SK-N-SH treated with all-trans-retinoic acid at 6 μM for 48 hours (cell line): ENCODE measurements around the gene ADGRF3.
A peak's percentile ranks its signal among the peaks of the same experiment; 100 is the strongest.

Experiments used
- ATAC-seq: fragments of 200-7000 bp; cut with Tn5 transposase; 3 replicates; pipeline ENCODE4 v1.9.1; 2020; ENCODE audit warnings: mild to moderate bottlenecking, moderate library complexity
- ARNTL ChIP-seq: fragments of 450-650 bp; formaldehyde crosslinking; IDR thresholded peaks from 2 replicates; pipeline ENCODE4 v1.5.0; 2020; ENCODE audit warnings: low read depth, mild to moderate bottlenecking, moderate library complexity, borderline replicate concordance
- CREB5 ChIP-seq: fragments of 250-450 bp; sonication (Bioruptor Pico); IDR thresholded peaks from 2 replicates; pipeline ENCODE4 v1.5.1; 2020; ENCODE audit warnings: low read depth, mild to moderate bottlenecking, moderate library complexity
- CSDC2 ChIP-seq: fragments of 250-450 bp; sonication (Bioruptor Pico); IDR thresholded peaks from 2 replicates; pipeline ENCODE4 v1.5.0; 2020; ENCODE audit warnings: mild to moderate bottlenecking, moderate library complexity
- ESRRG ChIP-seq: fragments of 250-450 bp; sonication (Bioruptor Pico); IDR thresholded peaks from 2 replicates; pipeline ENCODE4 v1.6.1; 2021; ENCODE audit warnings: mild to moderate bottlenecking
- GLIS3 ChIP-seq: fragments of 250-450 bp; sonication (Bioruptor Pico); IDR thresholded peaks from 2 replicates; pipeline ENCODE4 v1.5.0; 2020; ENCODE audit warnings: mild to moderate bottlenecking, moderate library complexity
- ISL1 ChIP-seq: fragments of 250-450 bp; sonication (Bioruptor Pico); IDR thresholded peaks from 2 replicates; pipeline ENCODE4 v2.1.2; 2022; ENCODE audit warnings: mild to moderate bottlenecking, moderate library complexity
- PPARA ChIP-seq: fragments of 250-450 bp; sonication (Bioruptor Pico); IDR thresholded peaks from 2 replicates; pipeline ENCODE4 v1.5.0; 2020; ENCODE audit warnings: mild to moderate bottlenecking, borderline replicate concordance
- RARB ChIP-seq: fragments of 250-450 bp; sonication (Bioruptor Pico); IDR thresholded peaks from 2 replicates; pipeline ENCODE4 v1.8.0; 2021; ENCODE audit warnings: mild to moderate bottlenecking, moderate library complexity
- SNAI2 ChIP-seq: fragments of 250-450 bp; sonication (Bioruptor Pico); IDR thresholded peaks from 2 replicates; pipeline ENCODE4 v1.5.0; 2020; ENCODE audit warnings: mild to moderate bottlenecking, moderate library complexity
- TCF4 ChIP-seq: fragments of 250-450 bp; sonication (Bioruptor Pico); IDR thresholded peaks from 2 replicates; pipeline ENCODE4 v1.8.0; 2021; ENCODE audit warnings: mild to moderate bottlenecking, moderate library complexity, borderline replicate concordance
- TOX ChIP-seq: fragments of 250-450 bp; sonication (Bioruptor Pico); IDR thresholded peaks from 2 replicates; pipeline ENCODE4 v1.8.0; 2021; ENCODE audit warnings: mild to moderate bottlenecking, moderate library complexity, borderline replicate concordance
- TSHZ2 ChIP-seq: fragments of 250-450 bp; sonication (Bioruptor Pico); IDR thresholded peaks from 2 replicates; pipeline ENCODE4 v1.5.0; 2020; ENCODE audit warnings: mild to moderate bottlenecking, moderate library complexity
- ZC3H10 ChIP-seq: fragments of 250-450 bp; sonication (Bioruptor Pico); IDR thresholded peaks from 2 replicates; pipeline ENCODE4 v1.5.1; 2021; ENCODE audit warnings: mild to moderate bottlenecking, moderate library complexity
- ZFP3 ChIP-seq: fragments of 250-450 bp; sonication (Bioruptor Pico); IDR thresholded peaks from 2 replicates; pipeline ENCODE4 v1.5.0; 2020; ENCODE audit warnings: mild to moderate bottlenecking, moderate library complexity
- ZFP30 ChIP-seq: fragments of 450-650 bp; formaldehyde crosslinking; IDR thresholded peaks from 2 replicates; pipeline ENCODE4 v1.5.0; 2022; ENCODE audit warnings: mild to moderate bottlenecking, moderate library complexity
- ZNF565 ChIP-seq: fragments of 450-650 bp; formaldehyde crosslinking; conservative IDR thresholded peaks from 2 replicates; pipeline ENCODE4 v1.5.0; 2020; ENCODE audit warnings: low read depth, mild to moderate bottlenecking, moderate library complexity
- ZNF70 ChIP-seq: fragments of 450-650 bp; formaldehyde crosslinking; IDR thresholded peaks from 2 replicates; pipeline ENCODE4 v1.5.0; 2020; ENCODE audit warnings: mild to moderate bottlenecking, moderate library complexity
- ZNF8 ChIP-seq: fragments of 450-650 bp; formaldehyde crosslinking; IDR thresholded peaks from 2 replicates; pipeline ENCODE4 v1.5.0; 2020; ENCODE audit warnings: mild to moderate bottlenecking, moderate library complexity
- TF ChIP-seq, protein P1 (sequence below): fragments of 250-450 bp; sonication (Bioruptor Pico); IDR thresholded peaks from 2 replicates; pipeline ENCODE4 v1.8.0; 2020; ENCODE audit warnings: mild to moderate bottlenecking, moderate library complexity, borderline replicate concordance
- TF ChIP-seq, protein P2 (sequence below): fragments of 250-450 bp; sonication (Bioruptor Pico); IDR thresholded peaks from 2 replicates; pipeline ENCODE4 v1.8.0; 2021; ENCODE audit warnings: low read depth, mild to moderate bottlenecking, moderate library complexity, borderline replicate concordance

Gene ADGRF3

GRCh38 chr2:26345545-26346453 is 790 bp downstream of the ADGRF3 start, which contains the start of gene SELENOI:
SELENOI (plus strand) TSS chr2:26346143; CDS start chr2:26346233, 90 bp downstream.
- TF ChIP-seq CSDC2 (CRISPR knock-in tag): no peak
- peak; percentile 34; the same call in 1 of the 2 replicates for TF ChIP-seq SNAI2 (CRISPR knock-in tag)
- TF ChIP-seq, protein P1, sequence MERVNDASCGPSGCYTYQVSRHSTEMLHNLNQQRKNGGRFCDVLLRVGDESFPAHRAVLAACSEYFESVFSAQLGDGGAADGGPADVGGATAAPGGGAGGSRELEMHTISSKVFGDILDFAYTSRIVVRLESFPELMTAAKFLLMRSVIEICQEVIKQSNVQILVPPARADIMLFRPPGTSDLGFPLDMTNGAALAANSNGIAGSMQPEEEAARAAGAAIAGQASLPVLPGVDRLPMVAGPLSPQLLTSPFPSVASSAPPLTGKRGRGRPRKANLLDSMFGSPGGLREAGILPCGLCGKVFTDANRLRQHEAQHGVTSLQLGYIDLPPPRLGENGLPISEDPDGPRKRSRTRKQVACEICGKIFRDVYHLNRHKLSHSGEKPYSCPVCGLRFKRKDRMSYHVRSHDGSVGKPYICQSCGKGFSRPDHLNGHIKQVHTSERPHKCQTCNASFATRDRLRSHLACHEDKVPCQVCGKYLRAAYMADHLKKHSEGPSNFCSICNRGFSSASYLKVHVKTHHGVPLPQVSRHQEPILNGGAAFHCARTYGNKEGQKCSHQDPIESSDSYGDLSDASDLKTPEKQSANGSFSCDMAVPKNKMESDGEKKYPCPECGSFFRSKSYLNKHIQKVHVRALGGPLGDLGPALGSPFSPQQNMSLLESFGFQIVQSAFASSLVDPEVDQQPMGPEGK (CRISPR knock-in tag): 0 out of 2 replicates have a peak, but pooled peaks have one; percentile 25
- 0 out of 2 replicates have a peak, but pooled peaks have one; percentile 22 for TF ChIP-seq ESRRG (CRISPR knock-in tag)
- peak; percentile 95 for ATAC-seq

- TF ChIP-seq ZFP3: 0 out of 2 replicates have a peak, but pooled peaks have one; percentile 57
- no peak for TF ChIP-seq ZNF8 (CRISPR knock-in tag)
- no peak for TF ChIP-seq SNAI2 (CRISPR knock-in tag)
- no peak for TF ChIP-seq ZC3H10 (CRISPR knock-in tag)
- TF ChIP-seq ISL1 (CRISPR knock-in tag): no peak
- no peak for TF ChIP-seq CSDC2 (CRISPR knock-in tag)
- no peak; the same call in 1 of the 3 replicates for ATAC-seq
Observed at GRCh38 chr2:26345283-26345544, 1.4 kb downstream of the ADGRF3 start.

- ATAC-seq: no peak
Observed at GRCh38 chr2:26344581-26345282, 1.9 kb downstream of the ADGRF3 start.

GRCh38 chr2:26340831-26341230 is 5.8 kb downstream of the ADGRF3 start:
- no peak for ATAC-seq
- no peak for TF ChIP-seq CREB5 (CRISPR knock-in tag)
- TF ChIP-seq, protein P2, sequence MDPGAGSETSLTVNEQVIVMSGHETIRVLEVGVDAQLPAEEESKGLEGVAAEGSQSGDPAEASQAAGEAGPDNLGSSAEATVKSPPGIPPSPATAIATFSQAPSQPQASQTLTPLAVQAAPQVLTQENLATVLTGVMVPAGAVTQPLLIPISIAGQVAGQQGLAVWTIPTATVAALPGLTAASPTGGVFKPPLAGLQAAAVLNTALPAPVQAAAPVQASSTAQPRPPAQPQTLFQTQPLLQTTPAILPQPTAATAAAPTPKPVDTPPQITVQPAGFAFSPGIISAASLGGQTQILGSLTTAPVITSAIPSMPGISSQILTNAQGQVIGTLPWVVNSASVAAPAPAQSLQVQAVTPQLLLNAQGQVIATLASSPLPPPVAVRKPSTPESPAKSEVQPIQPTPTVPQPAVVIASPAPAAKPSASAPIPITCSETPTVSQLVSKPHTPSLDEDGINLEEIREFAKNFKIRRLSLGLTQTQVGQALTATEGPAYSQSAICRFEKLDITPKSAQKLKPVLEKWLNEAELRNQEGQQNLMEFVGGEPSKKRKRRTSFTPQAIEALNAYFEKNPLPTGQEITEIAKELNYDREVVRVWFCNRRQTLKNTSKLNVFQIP (CRISPR knock-in tag): no peak
- TF ChIP-seq TCF4 (CRISPR knock-in tag): no peak
- TF ChIP-seq ZNF565 (CRISPR knock-in tag): no peak
- TF ChIP-seq ESRRG (CRISPR knock-in tag): no peak
- no peak for TF ChIP-seq ZC3H10 (CRISPR knock-in tag)
- TF ChIP-seq, protein P1 (CRISPR knock-in tag): no peak
- no peak for TF ChIP-seq CSDC2 (CRISPR knock-in tag)
- no peak for TF ChIP-seq ZNF70 (CRISPR knock-in tag)
- TF ChIP-seq TOX (CRISPR knock-in tag): no peak
- TF ChIP-seq TSHZ2 (CRISPR knock-in tag): no peak
- TF ChIP-seq ZFP30 (CRISPR knock-in tag): no peak
- no peak for TF ChIP-seq RARB (CRISPR knock-in tag)
- no peak for TF ChIP-seq GLIS3 (CRISPR knock-in tag)
- no peak for TF ChIP-seq PPARA (CRISPR knock-in tag)

More at GRCh38 chr2:26344581-26345282, 1.9 kb downstream of the ADGRF3 start:
- TF ChIP-seq ARNTL (CRISPR knock-in tag): no peak
- TF ChIP-seq ISL1 (CRISPR knock-in tag): no peak; the same call in 1 of the 2 replicates
